ENCODE results near the gene RTF2. TPM values are rescaled to one million over a fixed set of nuclear protein-coding genes. Genes with fewer than 3 reads are reported as not detected.

RTF2 gene
- total RNA-seq, 1 donor from 2014 or later = 75.3 TPM

Other genes with a start within 250 kb of the RTF2 start
- not detected in 2 replicates for gene MC3R, start 219.9 kb upstream of the RTF2 start, total RNA-seq
- 30.8 and 33.2 TPM in 2 replicates for gene FAM210B, start 109.7 kb upstream of the RTF2 start, total RNA-seq
- 60.3 and 65.2 TPM in 2 replicates for gene AURKA, start 76.4 kb upstream of the RTF2 start, total RNA-seq
- gene CSTF1, start 76.0 kb upstream of the RTF2 start, total RNA-seq = 51.9 and 52.7 TPM in 2 replicates
- gene CASS4, start 56.4 kb upstream of the RTF2 start, total RNA-seq = 0.14 and 0.16 TPM in 2 replicates
- gene FAM209A, start 56.1 kb downstream of the RTF2 start, total RNA-seq = 0.42 and 0.50 TPM in 2 replicates
- 0.55 TPM in 1 of 2 replicates, not detected in the other for gene FAM209B, start 64.6 kb downstream of the RTF2 start, total RNA-seq
- gene TFAP2C, start 160.7 kb downstream of the RTF2 start, total RNA-seq = 4.0 and 4.9 TPM in 2 replicates